CD4-positive, alpha-beta T cell (primary cell): ENCODE data around the gene ALK. TPM values are rescaled to one million over a fixed set of nuclear protein-coding genes. Genes with fewer than 3 reads are reported as not detected.

Experiments
- ATAC-seq: fragments of 200-7000 bp; cut with Tn5 transposase; one replicate; pipeline ENCODE4 v1.10.0; 2022; ENCODE audit warnings: mild to moderate bottlenecking; ENCODE audit not compliant: poor library complexity
- CTCF ChIA-PET: fragments of 350-600 bp; sonication (Branson Sonifier 250); formaldehyde crosslinking; loops from one replicate; lab custom pipeline; 2021; ENCODE audit warnings: antibody characterized with exemption, inconsistent platforms; lab: Charles Lee
- POLR2A ChIA-PET: fragments of 350-600 bp; sonication (Branson Sonifier 250); formaldehyde crosslinking; loops from one replicate; lab custom pipeline; 2021; ENCODE audit warnings: antibody characterized with exemption, inconsistent platforms; lab: Charles Lee
- DNase-seq, 14 experiments: peaks; one replicate each; pipeline ENCODE4 v3.0.0-alpha.2; 2013 to 2020; ENCODE audit warnings: mixed read lengths in 2 of 14
- H3K27ac ChIP-seq, 2 donors: one replicate each; pipeline versions ENCODE4 v1.5.1 to v1.7.0; 2013; ENCODE audit warnings: low read length in 2 of 2, low read depth in 1 of 2, mild to moderate bottlenecking in 1 of 2
- H3K27me3 ChIP-seq, 2 experiments: 1 replicate in 1 of 2; 2 replicates in 1 of 2; pipeline versions ENCODE4 v1.6.1 to v1.7.0; 2013; ENCODE audit warnings: low read length in 2 of 2, control low read depth in 1 of 2, mild to moderate bottlenecking in 1 of 2, moderate library complexity in 1 of 2; ENCODE audit not compliant: insufficient read depth in 2 of 2, control insufficient read depth in 1 of 2
- H3K36me3 ChIP-seq: one replicate; pipeline ENCODE4 v1.6.1; 2013; ENCODE audit warnings: low read length, control low read depth; ENCODE audit not compliant: insufficient read depth
- H3K4me1 ChIP-seq: one replicate; pipeline ENCODE4 v1.6.1; 2013; ENCODE audit warnings: low read length, control low read depth; ENCODE audit not compliant: insufficient read depth
- H3K4me3 ChIP-seq: one replicate; pipeline ENCODE4 v1.5.1; 2013; ENCODE audit warnings: mild to moderate bottlenecking, low read length, moderate library complexity
- H3K9me3 ChIP-seq, 2 experiments: 1 replicate in 1 of 2; 2 replicates in 1 of 2; pipeline versions ENCODE4 v1.6.1 to v1.7.0; 2013; ENCODE audit warnings: low read length in 2 of 2, mild to moderate bottlenecking in 2 of 2, control low read depth in 1 of 2, moderate library complexity in 1 of 2; ENCODE audit not compliant: control insufficient read depth in 1 of 2, insufficient read depth in 1 of 2
- H3K27ac Mint-ChIP-seq: one replicate; pipeline ENCODE4 v1.8.0; 2020; ENCODE audit warnings: mixed read lengths
- H3K27me3 Mint-ChIP-seq: one replicate; pipeline ENCODE4 v1.8.0; 2021; ENCODE audit warnings: mixed read lengths
- H3K36me3 Mint-ChIP-seq: one replicate; pipeline ENCODE4 v1.8.0; 2021; ENCODE audit warnings: low read depth, mixed read lengths
- H3K4me1 Mint-ChIP-seq: one replicate; pipeline ENCODE4 v1.8.0; 2021; ENCODE audit warnings: low read depth, mixed read lengths
- H3K4me3 Mint-ChIP-seq: one replicate; pipeline ENCODE4 v1.8.0; 2020; ENCODE audit warnings: mild to moderate bottlenecking, mixed read lengths
- H3K9me3 Mint-ChIP-seq: one replicate; pipeline ENCODE4 v1.8.0; 2020; ENCODE audit warnings: mixed read lengths
- intact Hi-C, 2 experiments: fragments of 100-400 bp; cut with DNase I in 1 of 2; cut with micrococcal nuclease in 1 of 2; formaldehyde crosslinking; loops; one replicate each; pipeline versions ENCODE4 v1.15.1 to v1.9.0; 2023 to 2025; cut with DNase I, micrococcal nuclease
- total RNA-seq, 174 experiments: library from RNA in 2 of 174; stranded (reverse) in 2 of 174; gene quantifications; one replicate each; pipeline ENCODE4 v1.2.3 and lab custom pipeline; 2021 to 2026
- TF ChIP-seq, protein P1 (sequence below): fragments of 200-600 bp; IDR thresholded peaks from one replicate; pipeline ENCODE4 v1.8.0; 2022; ENCODE audit warnings: antibody characterized with exemption, mild to moderate bottlenecking

Gene ALK
- total RNA-seq, 2 experiments from 2014 or later = not detected

DNA sequence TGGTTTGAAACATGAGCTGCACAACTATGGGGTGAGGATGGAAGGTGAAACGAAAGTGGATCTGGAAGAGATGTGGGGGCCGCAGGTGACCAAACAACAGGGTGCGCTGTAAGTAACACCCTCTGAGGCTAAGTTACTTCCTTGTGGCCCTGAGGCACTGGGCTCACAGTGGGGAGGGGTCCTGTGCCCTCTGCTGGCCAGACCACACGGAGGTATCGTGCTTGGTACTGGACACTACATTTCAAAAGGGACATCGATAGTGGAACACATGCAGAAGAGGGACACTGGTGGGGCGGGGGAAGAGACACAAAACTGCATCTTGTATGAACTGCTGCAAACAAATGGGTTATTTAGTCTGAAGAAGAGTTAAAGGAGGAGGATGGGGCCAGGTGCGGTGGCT, 695.6 kb downstream of the ALK start:
- no peaks in the 10 kb centered on the region for H3K36me3 Mint-ChIP-seq
- Histone ChIP-seq H3K4me3 (no peak overlapping the region), H3K27ac (no peak overlapping the region), H3K36me3 (no peaks in the 10 kb centered on the region), H3K4me1 (no peaks in the 10 kb centered on the region), H3K27me3 (peaks cover 2 to 10% of the 10 kb centered on the region in 2 experiments), H3K9me3 (no peaks in the 10 kb centered on the region)
- H3K27ac Mint-ChIP-seq = no peak overlapping the region
- H3K4me1 Mint-ChIP-seq = no peaks in the 10 kb centered on the region
- H3K9me3 Mint-ChIP-seq = no peaks in the 10 kb centered on the region
- TF ChIP-seq, protein P1, sequence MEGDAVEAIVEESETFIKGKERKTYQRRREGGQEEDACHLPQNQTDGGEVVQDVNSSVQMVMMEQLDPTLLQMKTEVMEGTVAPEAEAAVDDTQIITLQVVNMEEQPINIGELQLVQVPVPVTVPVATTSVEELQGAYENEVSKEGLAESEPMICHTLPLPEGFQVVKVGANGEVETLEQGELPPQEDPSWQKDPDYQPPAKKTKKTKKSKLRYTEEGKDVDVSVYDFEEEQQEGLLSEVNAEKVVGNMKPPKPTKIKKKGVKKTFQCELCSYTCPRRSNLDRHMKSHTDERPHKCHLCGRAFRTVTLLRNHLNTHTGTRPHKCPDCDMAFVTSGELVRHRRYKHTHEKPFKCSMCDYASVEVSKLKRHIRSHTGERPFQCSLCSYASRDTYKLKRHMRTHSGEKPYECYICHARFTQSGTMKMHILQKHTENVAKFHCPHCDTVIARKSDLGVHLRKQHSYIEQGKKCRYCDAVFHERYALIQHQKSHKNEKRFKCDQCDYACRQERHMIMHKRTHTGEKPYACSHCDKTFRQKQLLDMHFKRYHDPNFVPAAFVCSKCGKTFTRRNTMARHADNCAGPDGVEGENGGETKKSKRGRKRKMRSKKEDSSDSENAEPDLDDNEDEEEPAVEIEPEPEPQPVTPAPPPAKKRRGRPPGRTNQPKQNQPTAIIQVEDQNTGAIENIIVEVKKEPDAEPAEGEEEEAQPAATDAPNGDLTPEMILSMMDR = no peak
- peaks cover 20% of the 10 kb centered on the region for H3K27me3 Mint-ChIP-seq
- ATAC-seq (no peak), DNase-seq (no peak)
- POLR2A ChIA-PET = no interaction called here
- no peak overlapping the region for H3K4me3 Mint-ChIP-seq
- intact Hi-C loops = no loop called here
- CTCF ChIA-PET = no interaction called here

DNA sequence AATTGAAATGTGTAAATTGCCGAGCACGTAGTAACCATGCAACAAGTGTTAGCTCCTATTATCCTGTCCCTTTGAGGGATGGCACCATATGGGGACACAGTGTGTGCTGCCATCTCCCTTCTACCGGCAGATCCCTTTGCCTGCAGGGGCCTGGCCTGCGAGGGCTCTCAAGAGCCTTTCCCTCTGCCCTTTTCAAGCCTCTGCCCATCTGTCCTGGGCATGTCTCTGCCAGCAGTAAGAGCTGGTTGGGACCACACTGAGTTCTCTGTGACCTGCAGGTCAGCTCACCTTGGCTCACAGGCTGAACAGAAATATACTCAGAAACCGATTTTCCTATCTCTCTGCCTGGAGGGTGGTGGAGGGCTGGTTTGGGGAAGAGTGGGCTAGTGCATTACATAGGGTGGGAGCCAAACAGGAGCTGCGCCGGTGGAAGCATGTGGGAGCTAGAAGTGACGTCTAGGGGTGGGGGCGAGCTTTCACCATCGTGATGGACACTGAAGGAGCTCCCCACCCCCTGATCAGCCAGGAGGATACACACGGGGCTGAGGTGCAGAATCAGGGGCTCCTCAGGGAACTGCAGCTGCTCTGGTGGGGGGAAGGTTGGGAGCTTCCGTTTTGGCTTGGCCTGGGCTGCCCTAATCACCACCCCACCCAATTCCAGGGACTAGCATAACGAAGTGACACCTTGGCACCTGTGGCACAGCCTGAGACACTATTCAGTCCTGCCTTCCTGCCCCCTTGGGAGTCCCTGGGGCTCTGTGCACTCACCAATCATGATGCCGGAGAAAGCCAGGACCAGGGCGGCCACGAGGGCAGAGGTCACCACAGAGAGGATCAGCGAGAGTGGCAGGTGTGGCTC, 696.5 kb downstream of the ALK start:
- Histone ChIP-seq H3K4me3 (no peak overlapping the region), H3K36me3 (no peaks in the 10 kb centered on the region), H3K4me1 (no peaks in the 10 kb centered on the region), H3K27me3 (peaks cover 2 to 10% of the 10 kb centered on the region in 2 experiments), H3K9me3 (no peaks in the 10 kb centered on the region), H3K27ac (no peak overlapping the region)
- H3K36me3 Mint-ChIP-seq = no peaks in the 10 kb centered on the region
- no peaks in the 10 kb centered on the region for H3K9me3 Mint-ChIP-seq
- ATAC-seq (no peak), DNase-seq (no peak)
- TF ChIP-seq, protein P1 = no peak
- peaks cover 20% of the 10 kb centered on the region for H3K27me3 Mint-ChIP-seq
- ChIA-PET POLR2A (no interaction called here), CTCF (no interaction called here)
- no peaks in the 10 kb centered on the region for H3K4me1 Mint-ChIP-seq
- no peak overlapping the region for H3K27ac Mint-ChIP-seq
- no peak overlapping the region for H3K4me3 Mint-ChIP-seq
- intact Hi-C loops = no loop called here

DNA sequence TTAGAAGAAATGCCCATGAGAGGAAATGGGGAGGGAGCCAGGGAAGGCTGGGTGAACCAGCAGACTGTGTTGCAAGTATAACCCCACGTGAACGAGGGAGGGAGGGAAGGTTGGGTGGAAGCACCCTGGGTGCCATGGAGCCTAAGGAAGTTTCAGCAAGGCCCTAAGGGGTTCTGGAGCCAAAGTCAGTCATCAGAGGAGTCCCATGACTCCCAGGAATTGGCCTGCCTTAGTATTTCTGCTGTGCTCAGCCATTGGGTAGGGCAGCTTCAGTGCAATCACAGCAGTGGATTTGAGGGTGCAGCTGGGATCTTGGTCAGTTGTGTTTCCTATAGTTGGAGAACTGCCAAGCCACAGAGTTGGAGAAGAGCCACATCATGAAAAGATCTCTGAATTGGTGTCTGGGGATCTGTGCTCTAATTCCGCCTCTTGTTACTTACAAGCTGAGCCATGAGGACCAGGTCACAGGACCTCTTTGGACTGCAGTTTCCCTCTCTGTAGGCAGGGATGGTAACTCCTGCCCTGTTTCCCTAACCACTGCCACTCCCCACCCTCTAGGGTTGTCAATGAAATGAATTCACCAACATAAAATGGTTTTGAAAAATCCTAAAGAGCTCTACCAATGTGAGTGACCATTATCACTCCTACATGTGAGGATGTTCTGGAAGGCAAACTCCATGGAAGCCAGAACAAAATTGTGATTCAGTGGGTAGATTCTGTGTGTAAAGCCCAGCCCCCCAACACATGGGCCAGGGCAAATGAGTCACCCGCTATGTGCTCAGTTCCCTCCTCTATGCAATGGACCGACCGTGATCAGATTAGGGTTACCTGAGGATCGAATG, 697.3 kb downstream of the ALK start:
- Histone ChIP-seq H3K4me3 (no peak overlapping the region), H3K9me3 (no peaks in the 10 kb centered on the region), H3K4me1 (no peaks in the 10 kb centered on the region), H3K27me3 (peaks cover 2 to 10% of the 10 kb centered on the region in 2 experiments), H3K27ac (no peak overlapping the region), H3K36me3 (no peaks in the 10 kb centered on the region)
- intact Hi-C loops = no loop called here
- Mint-ChIP-seq H3K27me3 (peaks cover 20% of the 10 kb centered on the region), H3K27ac (no peak overlapping the region), H3K4me3 (no peak overlapping the region), H3K4me1 (no peaks in the 10 kb centered on the region), H3K36me3 (no peaks in the 10 kb centered on the region), H3K9me3 (no peaks in the 10 kb centered on the region)
- TF ChIP-seq, protein P1 = no peak
- ChIA-PET CTCF (no interaction called here), POLR2A (no interaction called here)
- no peak for ATAC-seq
- DNase-seq = no peak
